Lower lobe of right lung (tissue), 2 donors: Measurements from ENCODE around the gene A2ML1. TPM values are rescaled to one million over a fixed set of nuclear protein-coding genes. Genes with fewer than 3 reads are reported as not detected.
"Not testable (repeated sequence)": the region's sequence is repeated elsewhere in the genome, so short reads cannot be mapped to it uniquely, and the experiment has no call there.

ENCODE experiments used
- ATAC-seq, 2 donors: fragments of 200-7000 bp; cut with Tn5 transposase; one replicate each; pipeline ENCODE4 v1.9.1; 2020 to 2022; ENCODE audit warnings: mild to moderate bottlenecking in 2 of 2, moderate library complexity in 2 of 2
- DNase-seq: peaks from one replicate; pipeline ENCODE4 v3.0.0-alpha.2; 2020
- H3K27ac ChIP-seq: fragments of 200-600 bp; one replicate; pipeline ENCODE4 v1.8.0; 2022
- H3K27me3 ChIP-seq: fragments of 200-600 bp; one replicate; pipeline ENCODE4 v1.8.0; 2022; ENCODE audit warnings: low read depth
- H3K36me3 ChIP-seq: fragments of 200-600 bp; one replicate; pipeline ENCODE4 v1.8.0; 2022; ENCODE audit warnings: mild to moderate bottlenecking
- H3K4me1 ChIP-seq: fragments of 200-600 bp; one replicate; pipeline ENCODE4 v1.8.0; 2022
- H3K4me3 ChIP-seq: fragments of 200-600 bp; one replicate; pipeline ENCODE4 v1.8.0; 2022; ENCODE audit warnings: mild to moderate bottlenecking
- H3K9me3 ChIP-seq: fragments of 200-600 bp; one replicate; pipeline ENCODE4 v1.8.0; 2022
- intact Hi-C: fragments of 100-400 bp; cut with DNase I; formaldehyde crosslinking; loops from one replicate; pipeline ENCODE4 v1.11.0; 2022
- total RNA-seq: library from RNA; stranded (reverse); fragmentation: NEBNext Ultra II Directional; extraction: Animal tissue kit (Norgen Biotek cat#: 25700); gene quantifications from one replicate; pipeline ENCODE4 v1.2.1, GENCODE V29; 2021
- TF ChIP-seq, protein P1 (sequence below): fragments of 200-600 bp; IDR thresholded peaks from one replicate; pipeline ENCODE4 v1.8.0; 2022; ENCODE audit warnings: antibody characterized with exemption, mild to moderate bottlenecking
- donor health status: DM: no; HTN: yes; CAD: no; lungs with severe emphysema.

The A2ML1 gene
- total RNA-seq, 1 donor from 2014 or later = not detected

DNA sequence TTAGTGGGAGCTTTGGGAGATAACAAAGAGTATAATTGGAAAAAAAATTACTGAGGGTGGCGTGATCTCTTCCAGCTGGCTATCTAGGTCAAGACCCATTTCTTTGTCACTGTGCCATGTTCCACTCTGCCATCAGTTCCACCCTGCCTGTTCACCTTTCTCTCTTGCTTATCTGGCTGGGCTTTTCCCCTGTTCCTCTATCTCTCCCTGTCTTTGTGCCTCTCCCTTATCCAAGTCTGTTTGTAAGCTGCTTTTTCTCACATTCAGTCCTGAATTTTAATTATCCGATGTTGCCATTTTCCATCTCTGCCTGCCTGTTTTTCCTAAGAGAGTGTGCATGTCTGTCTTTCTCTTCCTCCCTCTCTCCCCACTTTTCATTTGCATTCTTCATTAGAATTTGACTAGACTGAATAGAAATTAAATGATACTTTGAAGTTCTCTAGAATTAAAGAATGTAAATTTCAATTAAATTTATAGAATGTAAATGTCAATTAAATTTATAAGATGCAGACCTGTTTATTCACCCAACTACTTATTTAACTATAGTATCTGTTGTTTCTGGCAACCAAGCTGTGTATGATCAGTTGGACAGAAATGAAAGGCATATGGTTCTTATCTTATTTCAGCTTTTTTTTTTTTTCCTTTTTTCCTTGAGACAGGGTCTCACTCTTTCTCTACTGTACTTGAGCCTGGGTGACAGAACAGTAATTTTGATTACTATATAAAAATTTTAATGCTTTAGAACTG, 40.9 kb upstream of the A2ML1 start:
- Histone ChIP-seq H3K4me1 (no peaks in the 10 kb centered on the region), H3K27ac (no peak overlapping the region), H3K36me3 (peaks cover 10% of the 10 kb centered on the region), H3K27me3 (no peaks in the 10 kb centered on the region), H3K4me3 (no peak overlapping the region), H3K9me3 (no peaks in the 10 kb centered on the region)
- DNase-seq = no peak
- intact Hi-C loops = no loop called here
- TF ChIP-seq, protein P1, sequence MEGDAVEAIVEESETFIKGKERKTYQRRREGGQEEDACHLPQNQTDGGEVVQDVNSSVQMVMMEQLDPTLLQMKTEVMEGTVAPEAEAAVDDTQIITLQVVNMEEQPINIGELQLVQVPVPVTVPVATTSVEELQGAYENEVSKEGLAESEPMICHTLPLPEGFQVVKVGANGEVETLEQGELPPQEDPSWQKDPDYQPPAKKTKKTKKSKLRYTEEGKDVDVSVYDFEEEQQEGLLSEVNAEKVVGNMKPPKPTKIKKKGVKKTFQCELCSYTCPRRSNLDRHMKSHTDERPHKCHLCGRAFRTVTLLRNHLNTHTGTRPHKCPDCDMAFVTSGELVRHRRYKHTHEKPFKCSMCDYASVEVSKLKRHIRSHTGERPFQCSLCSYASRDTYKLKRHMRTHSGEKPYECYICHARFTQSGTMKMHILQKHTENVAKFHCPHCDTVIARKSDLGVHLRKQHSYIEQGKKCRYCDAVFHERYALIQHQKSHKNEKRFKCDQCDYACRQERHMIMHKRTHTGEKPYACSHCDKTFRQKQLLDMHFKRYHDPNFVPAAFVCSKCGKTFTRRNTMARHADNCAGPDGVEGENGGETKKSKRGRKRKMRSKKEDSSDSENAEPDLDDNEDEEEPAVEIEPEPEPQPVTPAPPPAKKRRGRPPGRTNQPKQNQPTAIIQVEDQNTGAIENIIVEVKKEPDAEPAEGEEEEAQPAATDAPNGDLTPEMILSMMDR = no peak
- no peak for ATAC-seq

DNA sequence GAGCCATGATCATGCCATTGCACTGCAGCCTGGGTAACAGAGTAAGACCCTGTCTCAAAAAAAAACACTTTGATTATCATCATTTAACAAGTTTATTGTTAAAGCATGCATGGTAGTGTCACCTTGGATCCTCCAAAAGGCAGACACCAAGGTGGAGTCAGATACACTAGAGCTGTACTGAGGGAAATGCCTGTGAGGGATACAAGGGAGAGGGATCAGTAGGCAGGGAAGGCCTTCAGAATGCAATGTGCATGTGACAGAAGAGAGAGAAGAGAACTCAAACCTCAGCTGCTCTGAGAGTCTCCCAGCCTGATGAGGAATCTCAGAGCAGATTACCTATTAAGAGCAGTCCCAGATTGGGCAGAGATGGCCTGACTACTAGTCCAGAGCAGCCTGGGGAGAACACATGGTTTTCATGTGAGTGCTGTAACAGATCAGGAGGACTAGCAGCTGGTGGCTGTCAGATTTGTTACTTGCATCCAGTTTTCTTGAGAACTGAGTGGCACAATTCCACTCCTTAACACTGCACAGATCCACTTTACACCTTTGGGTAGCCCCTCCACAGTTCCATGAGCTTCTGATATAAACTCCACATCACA, 38.0 kb upstream of the A2ML1 start:
- Histone ChIP-seq H3K4me1 (no peaks in the 10 kb centered on the region), H3K9me3 (no peaks in the 10 kb centered on the region), H3K27ac (no peak overlapping the region), H3K4me3 (no peak overlapping the region), H3K27me3 (no peaks in the 10 kb centered on the region), H3K36me3 (peaks cover 7% of the 10 kb centered on the region)
- ATAC-seq (no peak), DNase-seq (no peak)
- intact Hi-C loops = no loop called here
- TF ChIP-seq, protein P1 = no peak

DNA sequence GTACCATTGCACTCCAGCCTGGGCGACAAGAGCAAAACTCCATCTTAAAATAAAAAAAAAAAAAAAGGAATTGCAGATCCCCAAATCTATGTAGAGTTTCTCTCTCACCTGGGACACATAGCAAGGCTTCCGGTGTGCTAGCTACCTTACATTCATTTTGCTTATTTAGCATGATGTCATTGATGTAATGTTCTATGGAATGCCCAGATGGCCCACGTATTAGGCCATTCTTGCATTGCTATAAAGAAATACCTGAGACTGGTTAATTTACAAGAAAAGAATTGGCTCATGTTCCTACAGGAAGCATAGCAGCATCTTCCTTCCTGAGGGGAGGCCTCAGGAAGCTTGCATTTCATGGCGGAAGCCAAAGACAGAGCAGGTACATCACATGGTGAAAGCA, 36.9 kb upstream of the A2ML1 start:
- Histone ChIP-seq H3K27ac (no peak overlapping the region), H3K4me3 (no peak overlapping the region), H3K4me1 (no peaks in the 10 kb centered on the region), H3K27me3 (no peaks in the 10 kb centered on the region), H3K9me3 (no peaks in the 10 kb centered on the region), H3K36me3 (peaks cover 7% of the 10 kb centered on the region)
- intact Hi-C loops = no loop called here
- TF ChIP-seq, protein P1 = no peak
- DNase-seq = no peak
- no peak for ATAC-seq

DNA sequence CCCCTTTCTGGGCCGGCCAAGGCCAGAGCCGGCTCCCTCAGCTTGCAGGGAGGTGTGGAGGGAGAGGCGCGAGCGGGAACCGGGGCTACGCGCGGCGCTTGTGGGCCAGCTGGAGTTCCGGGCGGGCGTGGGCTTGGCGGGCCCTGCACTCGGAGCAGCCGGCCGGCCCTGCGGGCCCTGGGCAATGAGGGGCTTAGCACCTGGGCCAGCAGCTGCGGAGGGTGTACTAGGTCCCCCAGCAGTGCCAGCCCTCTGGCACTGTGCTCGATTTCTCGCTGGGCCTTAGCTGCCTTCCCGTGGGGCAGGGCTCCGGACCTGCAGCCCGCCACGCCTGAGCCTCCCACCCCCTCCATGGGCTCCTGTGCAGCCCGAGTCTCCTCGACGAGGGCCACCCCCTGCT, 35.2 kb upstream of the A2ML1 start:
- DNase-seq, ATAC-seq, H3K9me3 ChIP-seq, H3K27me3 ChIP-seq, H3K36me3 ChIP-seq, H3K27ac ChIP-seq, intact Hi-C loops, H3K4me1 ChIP-seq, H3K4me3 ChIP-seq: not testable (repeated sequence)

DNA sequence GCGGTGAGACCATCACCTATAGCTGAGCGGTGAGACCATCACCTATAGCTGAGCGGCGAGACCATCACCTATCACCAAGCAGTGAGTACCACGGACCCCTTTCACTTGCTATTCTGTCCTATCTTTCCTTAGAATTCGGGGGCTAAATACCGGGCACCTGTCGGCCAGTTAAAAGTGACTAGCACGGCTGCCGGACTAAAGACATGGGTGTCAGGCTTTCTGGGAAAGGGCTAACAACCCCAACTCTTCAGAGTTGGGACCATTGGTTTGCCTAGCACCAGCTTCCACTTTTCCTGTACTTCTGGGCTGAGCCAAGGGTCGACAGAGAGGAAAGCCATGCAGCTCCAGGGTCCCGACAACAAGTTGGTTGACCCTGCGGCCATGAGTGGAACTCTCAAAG, 33.7 kb upstream of the A2ML1 start:
- DNase-seq, H3K27ac ChIP-seq, H3K27me3 ChIP-seq, H3K36me3 ChIP-seq, intact Hi-C loops, H3K9me3 ChIP-seq, H3K4me1 ChIP-seq, ATAC-seq, H3K4me3 ChIP-seq: not testable (repeated sequence)

DNA sequence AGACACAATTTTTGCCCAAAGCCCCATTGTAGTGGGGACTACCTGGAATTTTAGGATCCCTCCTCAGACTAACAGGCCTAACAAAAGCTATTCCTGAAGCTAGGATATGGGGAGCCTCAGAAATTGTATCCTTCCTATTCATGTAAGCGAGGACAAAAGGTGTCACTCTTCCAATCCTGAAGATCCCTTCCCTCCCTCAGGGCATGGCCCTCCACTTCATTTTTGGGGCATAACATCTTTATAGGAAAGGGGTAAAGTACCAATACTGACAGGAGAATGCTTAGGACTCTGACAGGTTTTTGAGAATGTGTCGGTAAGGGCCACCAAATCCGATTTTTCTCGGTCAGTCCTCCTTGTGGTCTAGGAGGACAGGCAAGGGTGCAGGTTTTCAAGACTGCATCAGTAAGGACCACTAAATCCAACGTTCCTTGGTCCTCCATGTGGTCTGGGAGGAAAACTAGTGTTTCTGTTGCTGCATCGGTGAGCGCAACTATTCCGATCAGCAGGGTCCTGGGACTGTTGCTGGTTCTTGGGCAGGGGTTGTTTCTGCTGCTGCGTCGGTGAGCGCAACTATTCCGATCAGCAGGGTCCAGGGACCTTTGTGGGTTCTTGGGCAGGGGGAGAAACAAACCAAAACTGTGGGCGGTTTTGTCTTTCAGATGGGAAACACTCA, 32.9 kb upstream of the A2ML1 start:
- H3K27me3 ChIP-seq, H3K4me3 ChIP-seq, H3K4me1 ChIP-seq, intact Hi-C loops, DNase-seq, ATAC-seq, H3K27ac ChIP-seq, H3K36me3 ChIP-seq, H3K9me3 ChIP-seq: not testable (repeated sequence)

DNA sequence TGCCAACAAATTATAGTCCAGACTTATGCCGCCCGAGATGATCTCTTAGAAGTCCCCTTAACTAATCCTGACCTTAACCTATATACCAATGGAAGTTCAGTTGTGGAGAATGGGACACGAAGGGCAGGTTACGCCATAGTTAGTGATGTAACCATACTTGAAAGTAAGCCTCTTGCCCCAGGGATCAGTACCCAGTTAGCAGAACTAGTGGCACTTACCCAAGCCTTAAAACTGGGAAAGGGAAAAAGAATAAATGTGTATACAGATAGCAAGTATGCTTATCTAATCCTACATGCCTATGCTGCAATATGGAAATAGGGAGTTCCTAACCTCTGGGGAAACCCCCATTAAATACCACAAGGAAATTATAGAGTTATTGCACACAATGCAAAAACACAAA, 29.2 kb upstream of the A2ML1 start:
- ATAC-seq, DNase-seq, H3K4me3 ChIP-seq, H3K4me1 ChIP-seq, H3K27me3 ChIP-seq, H3K36me3 ChIP-seq, intact Hi-C loops, H3K27ac ChIP-seq, H3K9me3 ChIP-seq: not testable (repeated sequence)

DNA sequence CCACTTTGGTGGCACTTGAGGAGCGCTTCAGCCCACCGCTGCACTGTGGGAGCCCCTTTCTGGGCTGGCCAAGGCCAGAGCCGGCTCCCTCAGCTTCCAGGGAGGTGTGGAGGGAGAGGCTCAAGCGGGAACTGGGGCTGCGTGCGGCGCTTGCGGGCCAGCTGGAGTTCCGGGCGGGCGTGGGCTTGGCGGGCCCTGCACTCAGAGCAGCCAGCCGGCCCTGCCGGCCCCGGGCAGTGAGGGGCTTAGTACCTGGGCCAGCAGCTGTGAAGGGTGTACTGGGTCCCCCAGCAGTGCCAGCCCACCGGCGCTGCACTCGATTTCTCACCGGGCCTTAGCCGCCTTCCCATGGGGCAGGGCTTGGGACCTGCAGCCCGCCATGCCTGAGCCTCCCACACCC, 27.8 kb upstream of the A2ML1 start:
- H3K27me3 ChIP-seq, intact Hi-C loops, H3K27ac ChIP-seq, H3K4me3 ChIP-seq, ATAC-seq, H3K9me3 ChIP-seq, H3K4me1 ChIP-seq, H3K36me3 ChIP-seq, DNase-seq: not testable (repeated sequence)
